Panc1 (cell line): ENCODE results near the gene KCNG1. TPM values are rescaled to one million over a fixed set of nuclear protein-coding genes. Genes with fewer than 3 reads are reported as not detected.

Experiments
- ATAC-seq: fragments of 200-7000 bp; cut with Tn5 transposase; 2 replicates; pipeline ENCODE4 v1.9.1; 2020; ENCODE audit warnings: mild to moderate bottlenecking, moderate library complexity
- BruUV-seq: library from RNA; stranded (reverse); fragments of 400-500 nt; replicated peaks from 2 replicates; lab custom pipeline; 2021; lab: Mats Ljungman, UMichigan
- CTCF ChIA-PET: fragments of 300-600 bp; sonication (Branson Sonifier 250); formaldehyde crosslinking; loops from one replicate; lab custom pipeline; 2022; ENCODE audit warnings: antibody characterized with exemption; lab: Charles Lee
- POLR2A ChIA-PET: fragments of 300-600 bp; sonication (Branson Sonifier 250); formaldehyde crosslinking; loops from one replicate; lab custom pipeline; 2022; ENCODE audit warnings: antibody characterized with exemption; lab: Charles Lee
- DNase-seq: peaks from one replicate; pipeline ENCODE4 v3.0.0-alpha.2; 2010; ENCODE audit warnings: low read depth, low spot score
- H3K27ac ChIP-seq: 2 replicates; pipeline ENCODE4 v1.5.1; 2011; ENCODE audit warnings: mild to moderate bottlenecking, low read length, inconsistent platforms
- H3K27me3 ChIP-seq: fragments of 200-500 bp; sonication (Bioruptor generic); 2 replicates; pipeline ENCODE4 v1.6.0; 2014; ENCODE audit warnings: low read length, inconsistent platforms; ENCODE audit not compliant: control insufficient read depth, insufficient read depth
- H3K36me3 ChIP-seq: fragments of 200-500 bp; sonication (Bioruptor generic); 2 replicates; pipeline ENCODE4 v1.5.1; 2014; ENCODE audit warnings: inconsistent platforms, mild to moderate bottlenecking, low read length, moderate library complexity; ENCODE audit not compliant: control insufficient read depth, insufficient read depth
- H3K4me1 ChIP-seq: 2 replicates; pipeline ENCODE4 v1.5.1; 2011; ENCODE audit warnings: inconsistent platforms, mild to moderate bottlenecking, low read length, moderate library complexity; ENCODE audit not compliant: control insufficient read depth, insufficient read depth
- H3K4me3 ChIP-seq, 2 experiments: 2 replicates each; pipeline ENCODE4 v1.5.1; 2011 to 2012; ENCODE audit warnings: low read depth in 2 of 2, low read length in 2 of 2, mild to moderate bottlenecking in 2 of 2, inconsistent platforms in 1 of 2, moderate library complexity in 1 of 2
- H3K9me3 ChIP-seq: fragments of 200-500 bp; sonication (Bioruptor generic); 2 replicates; pipeline ENCODE4 v1.5.1; 2014; ENCODE audit warnings: low read depth, mild to moderate bottlenecking, inconsistent platforms, low read length, moderate library complexity; ENCODE audit not compliant: control insufficient read depth, insufficient read depth
- CTCF ChIP-seq: fragments of 450-650 bp; IDR thresholded peaks from 2 replicates; pipeline ENCODE4 v1.5.1; 2017; ENCODE audit warnings: mild to moderate bottlenecking
- POLR2AphosphoS5 ChIP-seq: IDR thresholded peaks from 2 replicates; pipeline ENCODE4 v1.6.1; 2012; ENCODE audit warnings: mild to moderate bottlenecking, low read depth, low read length, moderate library complexity
- REST ChIP-seq, 2 experiments: IDR thresholded peaks; 2 replicates each; pipeline ENCODE4 v1.6.1; 2011 to 2012; ENCODE audit warnings: low read depth in 2 of 2, control low read depth in 1 of 2, low read length in 1 of 2, mild to moderate bottlenecking in 1 of 2, moderate library complexity in 1 of 2; ENCODE audit not compliant: insufficient read depth in 1 of 2
- SIN3A ChIP-seq: IDR thresholded peaks from 2 replicates; pipeline ENCODE4 v1.6.1; 2012; ENCODE audit warnings: low read depth, mild to moderate bottlenecking, low read length, moderate library complexity, borderline replicate concordance; ENCODE audit not compliant: insufficient read depth
- TCF7L2 ChIP-seq: IDR thresholded peaks from 2 replicates; pipeline ENCODE4 v1.6.1; 2011; ENCODE audit warnings: mild to moderate bottlenecking, low read depth, low read length, inconsistent platforms
- in situ Hi-C: cut with HindIII; loops from 2 replicates; pipeline ENCODE4 v1.10.0; 2016; ENCODE audit warnings: low sequenced_read_pairs, low pct_unique_long_range_greater_than_20kb
- intact Hi-C: fragments of 100-400 bp; cut with micrococcal nuclease; formaldehyde crosslinking; loops from one replicate; pipeline ENCODE4 v1.10.0; 2022; ENCODE audit not compliant: unreplicated experiment
- total RNA-seq: library from RNA; stranded (reverse); gene quantifications from one replicate; pipeline ENCODE4 v1.2.1, GENCODE V29; 2021; ENCODE audit not compliant: unreplicated experiment

The KCNG1 gene
- total RNA-seq, 1 experiment from 2014 or later = 7.4 TPM

GRCh38 chr20:51061418-51062045 lies 38.6 kb upstream of the KCNG1 start:
- in situ Hi-C loops (no loop called here), intact Hi-C loops (no loop called here)
- ATAC-seq = no peak
- BruUV-seq = no TSS peak
- DNase-seq = no peak
- H3K27me3 ChIP-seq = peaks cover 5% of the 10 kb centered on the region; the same call in 1 of the 2 replicates
- H3K4me1 ChIP-seq = 0 out of 2 replicates have a peak, but pooled peaks cover 3% of the 10 kb centered on the region
- no peaks in the 10 kb centered on the region for H3K9me3 ChIP-seq
- no peaks in the 10 kb centered on the region for H3K36me3 ChIP-seq
- CTCF ChIA-PET = interaction anchor here (1.0 kb wide), 1 partner anchor 480 kb away, joined by 3 read pairs; no protein-coding TSS in a partner anchor
- POLR2A ChIA-PET = no interaction called here
- H3K27ac ChIP-seq = no peak overlapping the region
- TF ChIP-seq REST (IDR thresholded peaks at IDR 0.05; ENCODE audit: insufficient read depth in 1 of 2, low read depth in 2 of 2, low read length in 1 of 2) = no peak
- TF ChIP-seq TCF7L2 = no peak
- TF ChIP-seq CTCF = no peak
- no peak for TF ChIP-seq SIN3A
- no peak for TF ChIP-seq POLR2AphosphoS5
- H3K4me3 ChIP-seq = no peak overlapping the region

GRCh38 chr20:51060301-51060700 lies 37.4 kb upstream of the KCNG1 start:
- no peaks in the 10 kb centered on the region for H3K36me3 ChIP-seq
- ATAC-seq = no peak
- POLR2A ChIA-PET = interaction anchor here (0.6 kb wide), 1 partner anchor 576 kb away, joined by 3 read pairs; no protein-coding TSS in a partner anchor
- TF ChIP-seq REST (IDR thresholded peaks at IDR 0.05; ENCODE audit: insufficient read depth in 1 of 2, low read depth in 2 of 2, low read length in 1 of 2) = no peak
- H3K4me1 ChIP-seq = 0 out of 2 replicates have a peak, but pooled peaks cover 3% of the 10 kb centered on the region
- DNase-seq = no peak
- CTCF ChIA-PET = no interaction called here
- H3K9me3 ChIP-seq = no peaks in the 10 kb centered on the region
- no TSS peak for BruUV-seq
- intact Hi-C loops = no loop called here
- peaks cover 5% of the 10 kb centered on the region; the same call in 1 of the 2 replicates for H3K27me3 ChIP-seq
- H3K4me3 ChIP-seq = no peak overlapping the region
- in situ Hi-C loops = no loop called here
- no peak overlapping the region for H3K27ac ChIP-seq
